ENCODE measurements around the gene PRM3.

Gene PRM3, protein sequence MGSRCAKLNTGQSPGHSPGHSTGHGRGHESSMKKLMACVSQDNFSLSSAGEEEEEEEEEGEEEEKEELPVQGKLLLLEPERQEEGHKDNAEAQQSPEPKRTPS

GRCh38 chr16:11272921-11273720 is at the start of gene PRM3:
PRM3 (minus strand) TSS chr16:11273629; CDS start chr16:11273595, 34 bp downstream.
- no peak for DNase-seq

DNA sequence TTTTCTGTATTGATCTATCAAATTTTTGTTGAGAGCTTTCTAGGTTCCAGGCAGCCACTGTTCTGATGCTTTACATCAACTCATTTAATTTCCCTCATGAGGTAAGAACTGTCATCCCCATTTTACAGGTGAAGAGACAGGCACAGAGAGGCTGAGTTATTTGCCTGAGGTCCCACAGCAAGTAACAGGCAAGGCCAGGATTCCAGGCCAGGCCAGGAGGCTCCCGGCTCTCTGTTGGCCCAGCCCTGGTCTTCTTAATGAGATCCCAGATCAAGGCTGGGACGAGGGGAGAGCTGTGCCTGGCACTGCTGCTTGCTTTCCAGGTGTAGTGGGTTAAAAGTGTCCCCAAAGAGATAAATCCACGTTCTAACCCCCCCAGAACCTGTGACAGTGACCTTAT is 49.4 kb upstream of the PRM3 start:
- no peak for DNase-seq

DNA sequence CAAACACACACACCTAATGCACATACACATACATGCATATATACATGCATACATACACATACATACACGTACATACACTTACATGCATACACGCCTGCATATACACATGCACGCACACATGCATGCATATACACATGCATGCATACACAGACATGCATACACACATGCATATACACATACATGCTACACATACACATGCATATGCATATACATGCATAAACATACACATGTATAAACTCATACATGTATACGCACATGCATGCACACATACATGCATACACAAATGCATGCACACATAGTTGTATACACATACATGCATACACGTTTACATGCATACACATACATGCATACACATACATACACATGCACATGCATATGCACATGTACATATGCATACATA is 48.2 kb upstream of the PRM3 start:
- DNase-seq: no peak

- DNase-seq: no peak
Observed at GRCh38 chr16:11320170-11320569, 46.7 kb upstream of the PRM3 start.

- no peak for DNase-seq
Observed at GRCh38 chr16:11319529-11320146, 46.2 kb upstream of the PRM3 start.

DNA sequence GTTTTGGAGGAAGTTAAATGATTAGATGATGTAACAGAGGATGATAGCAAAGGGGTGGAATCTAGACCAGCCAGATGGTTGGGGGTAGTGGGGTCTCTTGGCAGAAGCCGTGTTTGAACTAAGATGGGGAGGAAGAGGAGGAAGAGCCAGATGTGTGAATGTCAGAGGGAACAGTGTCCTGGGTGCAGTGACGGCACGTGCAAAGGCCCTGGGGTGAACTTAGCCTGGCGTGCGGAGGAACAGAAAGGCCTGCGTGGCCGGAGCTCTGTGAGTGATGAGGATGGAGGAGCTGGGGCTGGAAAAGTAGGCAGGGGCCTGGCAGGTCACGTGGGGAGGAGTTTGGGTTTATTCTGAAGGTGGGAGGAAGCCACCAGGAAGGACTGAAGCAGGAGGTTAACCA is 45.4 kb upstream of the PRM3 start:
- no peak for DNase-seq

DNA sequence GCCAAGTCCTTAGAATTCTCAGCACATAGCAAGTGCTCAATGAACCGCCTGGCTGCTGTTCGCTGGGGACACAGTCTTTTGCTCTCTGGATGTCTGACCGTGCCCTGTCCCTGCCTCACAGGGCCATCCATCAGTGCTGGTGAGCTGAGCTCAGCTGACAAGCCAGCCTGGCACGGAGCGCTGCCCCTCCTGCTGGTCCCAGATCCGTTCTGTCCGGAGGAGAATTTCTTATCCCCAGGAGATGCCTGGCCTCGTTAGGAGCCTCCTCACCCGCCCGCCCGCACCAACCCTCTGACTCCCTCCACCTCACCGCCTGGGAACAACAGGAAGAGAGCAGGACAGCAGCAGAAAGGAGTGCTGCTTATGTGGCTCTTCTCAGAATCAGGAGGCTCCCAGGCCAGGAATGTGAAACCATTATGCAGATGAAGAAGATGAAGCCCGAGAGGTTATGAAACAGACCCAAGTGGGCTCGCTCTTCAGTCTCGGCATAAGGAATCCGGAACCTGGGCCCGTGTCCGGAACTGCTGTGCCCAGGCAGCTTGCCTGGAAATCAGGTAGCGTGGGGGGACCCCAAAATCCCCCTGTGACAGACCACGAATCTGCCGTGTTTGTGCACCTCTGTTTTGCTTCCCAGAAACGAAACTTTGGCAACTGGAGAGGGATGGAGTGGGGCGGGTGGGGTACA is 43.0 kb upstream of the PRM3 start:
- DNase-seq: no peak

- DNase-seq: no peak
Observed at GRCh38 chr16:11315510-11315909, 42.1 kb upstream of the PRM3 start.

DNA sequence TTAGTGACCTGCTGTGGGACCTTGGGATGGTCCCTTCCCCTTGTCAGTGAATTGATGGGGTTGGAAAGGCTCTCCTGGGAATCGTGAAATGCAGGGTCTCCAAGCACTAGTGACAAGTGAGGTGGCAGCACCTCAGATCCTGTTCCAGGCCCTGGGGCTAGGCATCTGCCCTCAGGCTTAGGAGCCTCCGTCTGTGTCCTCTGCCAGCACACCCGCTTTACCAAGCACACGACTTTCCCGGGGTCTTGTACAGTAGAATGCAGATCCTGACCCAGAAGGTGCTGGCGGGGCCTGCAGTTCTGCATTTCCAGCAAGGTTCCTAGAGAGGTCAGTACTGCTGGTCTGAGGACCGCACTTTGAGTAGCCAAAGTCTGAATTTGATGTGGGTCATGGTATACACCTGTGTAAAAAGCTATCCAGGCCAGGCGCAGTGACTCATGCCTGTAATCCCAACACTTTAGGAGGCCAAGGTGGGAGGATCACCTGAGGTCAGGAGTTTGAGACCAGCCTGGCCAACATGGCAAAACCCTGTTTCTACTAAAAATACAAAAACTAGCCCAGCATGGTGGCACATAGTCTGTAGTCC is 41.0 kb upstream of the PRM3 start:
- DNase-seq: no peak

DNA sequence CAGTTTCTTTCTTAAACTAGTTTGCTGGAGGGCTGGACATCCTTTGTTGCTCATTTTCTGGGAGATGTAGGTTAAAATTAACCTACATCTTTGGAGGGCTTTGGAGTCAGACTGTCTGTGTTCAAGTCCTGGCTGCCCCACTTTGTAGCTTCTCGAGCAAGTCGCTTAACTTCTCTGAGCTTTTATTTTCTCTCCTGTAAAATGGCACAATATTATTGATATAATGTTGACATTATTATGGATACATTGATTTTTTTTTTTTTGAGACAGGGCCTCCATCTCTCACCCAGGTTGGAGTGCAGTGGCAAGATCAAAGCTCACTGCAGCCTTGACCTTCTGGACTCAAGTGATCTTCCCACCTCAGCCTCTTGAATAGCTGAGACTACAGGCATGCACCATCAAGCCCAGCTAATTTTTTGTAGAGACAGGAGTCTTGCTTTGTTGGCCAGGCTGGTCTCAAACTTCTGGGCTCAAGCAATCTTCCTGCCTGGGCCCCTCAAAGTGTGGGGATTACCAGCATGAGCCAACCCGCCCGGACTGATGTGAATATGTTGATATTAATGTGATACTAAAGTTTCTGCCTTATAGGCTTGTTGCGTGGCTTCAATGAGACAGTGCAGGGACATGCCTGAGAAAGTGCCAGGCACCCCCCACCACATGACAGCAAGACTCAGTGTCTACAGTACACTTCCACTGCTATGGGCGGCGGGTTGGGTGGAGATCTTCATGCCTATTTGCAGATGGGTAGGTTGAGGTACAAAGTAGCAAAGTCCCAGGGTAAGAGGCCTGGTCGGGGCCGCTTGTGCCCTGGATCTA is 40.3 kb upstream of the PRM3 start:
- DNase-seq: no peak

DNA sequence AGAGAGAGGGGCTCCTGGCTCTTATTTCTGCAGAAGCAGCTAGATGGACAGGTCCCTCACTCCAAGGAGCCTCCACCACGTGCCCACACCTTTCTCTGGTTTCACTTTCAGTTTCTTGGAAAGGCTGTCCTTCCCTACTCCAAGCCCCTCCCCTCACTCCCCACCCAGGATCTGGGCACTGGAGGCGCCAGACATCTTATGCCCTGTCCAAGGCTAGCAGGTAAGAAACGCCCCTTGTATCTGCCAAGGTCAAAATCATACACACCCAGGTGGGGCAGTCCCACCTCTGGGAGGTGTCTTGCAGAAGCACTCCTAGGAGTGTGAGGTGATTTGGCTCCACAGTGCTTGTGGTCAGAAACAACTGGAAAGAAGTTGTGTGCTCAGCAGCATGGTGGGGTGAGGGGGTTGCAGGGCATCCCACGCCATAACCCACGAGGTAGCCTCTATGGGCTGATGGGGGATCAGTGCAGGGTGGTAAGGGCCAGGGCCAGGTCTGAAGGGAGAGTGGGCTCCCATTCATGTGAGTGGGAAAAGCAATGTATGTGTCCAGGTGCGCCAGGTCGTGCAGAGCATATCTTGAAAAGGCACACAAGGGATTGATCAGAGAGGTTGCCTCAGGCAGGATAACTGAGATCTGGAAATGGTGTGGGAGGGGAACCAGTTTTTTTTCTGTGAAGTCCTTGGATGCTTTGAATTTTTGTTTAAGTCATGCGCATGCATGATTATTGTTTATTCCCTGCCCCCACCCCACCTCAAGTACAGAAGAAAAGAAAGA is 39.5 kb upstream of the PRM3 start:
- DNase-seq: peak in 1 of 2 experiments; percentile 14

GRCh38 chr16:11310997-11311561 is 37.6 kb upstream of the PRM3 start:
- no peak for DNase-seq

DNA sequence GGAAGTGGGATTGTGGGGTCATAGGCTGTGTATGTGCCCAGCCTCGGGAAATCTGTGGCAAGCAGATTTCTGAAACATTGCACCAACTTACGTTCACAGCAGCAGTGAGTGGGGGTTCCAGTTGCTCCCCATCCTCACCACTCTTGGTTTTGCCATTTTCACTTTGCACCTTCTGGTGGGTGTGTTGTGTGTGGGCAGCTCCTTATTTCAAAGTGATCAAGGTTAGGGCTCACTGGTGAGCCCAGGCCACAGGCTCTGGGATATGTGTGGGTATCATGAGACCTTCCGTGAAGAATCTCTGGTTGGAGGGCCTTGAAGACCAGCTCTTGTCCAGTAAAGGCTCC is 37.2 kb upstream of the PRM3 start:
- no peak for DNase-seq

DNA sequence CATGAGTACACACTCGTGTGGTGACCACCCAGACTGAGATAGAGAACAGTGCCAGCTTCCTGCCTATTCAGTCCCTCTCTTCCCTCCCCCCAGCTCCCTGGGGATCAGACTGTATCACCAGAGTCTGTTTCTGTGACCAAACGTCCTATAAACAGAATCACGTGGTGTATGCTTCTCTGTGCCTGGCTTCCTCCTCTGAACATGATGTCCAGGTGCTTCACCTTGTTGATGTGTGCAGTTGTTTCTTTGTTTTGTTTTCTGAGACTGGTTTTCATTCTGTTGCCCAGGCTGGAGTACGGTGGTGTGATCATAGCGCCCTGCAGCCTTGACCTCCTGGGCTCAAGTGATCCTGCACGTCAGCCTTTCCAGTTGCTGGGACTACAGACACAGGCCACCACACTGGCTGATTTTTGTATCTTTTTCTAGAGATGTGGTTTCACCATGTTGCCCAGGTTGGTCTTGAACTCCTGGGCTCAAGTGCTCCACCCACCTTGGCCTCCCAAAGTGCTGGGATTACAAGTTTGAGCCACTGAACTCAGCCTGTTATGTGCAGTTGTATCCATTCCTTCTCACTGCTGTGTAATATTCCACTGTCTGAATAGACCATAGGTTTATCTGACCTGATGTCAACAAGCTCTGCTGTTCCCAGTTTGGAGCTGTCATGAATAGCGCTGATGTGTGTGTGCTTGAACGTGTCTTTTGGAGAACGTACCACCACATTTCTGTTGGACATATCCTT is 36.6 kb upstream of the PRM3 start:
- DNase-seq: no peak

GRCh38 chr16:11308493-11309283 is 35.3 kb upstream of the PRM3 start:
- DNase-seq: no peak

GRCh38 chr16:11307639-11308492 is 34.4 kb upstream of the PRM3 start:
- no peak for DNase-seq

GRCh38 chr16:11306997-11307638 is 33.7 kb upstream of the PRM3 start:
- no peak for DNase-seq

DNA sequence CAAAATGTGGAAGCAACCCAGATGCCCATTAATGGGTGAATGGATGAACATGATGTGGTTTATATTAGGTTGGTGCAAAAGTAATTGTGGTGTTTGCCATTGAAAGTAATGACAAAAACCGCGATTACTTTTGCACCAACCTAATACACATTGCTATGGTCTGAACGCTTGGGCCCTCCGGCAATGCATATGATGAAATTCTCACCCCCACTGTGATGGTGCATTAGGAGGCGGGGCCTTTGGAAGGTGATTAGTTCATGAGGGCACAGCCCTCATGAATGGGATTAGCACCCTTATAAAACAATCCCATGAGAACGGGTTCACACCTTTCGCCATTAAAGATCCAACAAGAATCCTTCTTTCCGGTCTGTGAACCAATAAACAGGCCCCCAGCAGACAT is 33.0 kb upstream of the PRM3 start:
- no peak for DNase-seq

All from SW 1271 (cell line).